Lower leg skin (tissue), 3 donors: ENCODE data around the gene MPP3.

Experiments used
- POLR2A ChIP-seq, 2 donors: fragments of 450-650 bp; IDR thresholded peaks; one replicate each; pipeline ENCODE4 v1.6.1; 2016 to 2017; ENCODE audit warnings: antibody characterized with exemption in 2 of 2, mild to moderate bottlenecking in 1 of 2, moderate library complexity in 1 of 2
- TF ChIP-seq, protein P1 (sequence below), 3 donors: fragments of 450-650 bp; IDR thresholded peaks; one replicate each; pipeline ENCODE4 v1.5.1; 2016; ENCODE audit warnings: antibody characterized with exemption in 3 of 3, mild to moderate bottlenecking in 3 of 3, moderate library complexity in 2 of 3

DNA sequence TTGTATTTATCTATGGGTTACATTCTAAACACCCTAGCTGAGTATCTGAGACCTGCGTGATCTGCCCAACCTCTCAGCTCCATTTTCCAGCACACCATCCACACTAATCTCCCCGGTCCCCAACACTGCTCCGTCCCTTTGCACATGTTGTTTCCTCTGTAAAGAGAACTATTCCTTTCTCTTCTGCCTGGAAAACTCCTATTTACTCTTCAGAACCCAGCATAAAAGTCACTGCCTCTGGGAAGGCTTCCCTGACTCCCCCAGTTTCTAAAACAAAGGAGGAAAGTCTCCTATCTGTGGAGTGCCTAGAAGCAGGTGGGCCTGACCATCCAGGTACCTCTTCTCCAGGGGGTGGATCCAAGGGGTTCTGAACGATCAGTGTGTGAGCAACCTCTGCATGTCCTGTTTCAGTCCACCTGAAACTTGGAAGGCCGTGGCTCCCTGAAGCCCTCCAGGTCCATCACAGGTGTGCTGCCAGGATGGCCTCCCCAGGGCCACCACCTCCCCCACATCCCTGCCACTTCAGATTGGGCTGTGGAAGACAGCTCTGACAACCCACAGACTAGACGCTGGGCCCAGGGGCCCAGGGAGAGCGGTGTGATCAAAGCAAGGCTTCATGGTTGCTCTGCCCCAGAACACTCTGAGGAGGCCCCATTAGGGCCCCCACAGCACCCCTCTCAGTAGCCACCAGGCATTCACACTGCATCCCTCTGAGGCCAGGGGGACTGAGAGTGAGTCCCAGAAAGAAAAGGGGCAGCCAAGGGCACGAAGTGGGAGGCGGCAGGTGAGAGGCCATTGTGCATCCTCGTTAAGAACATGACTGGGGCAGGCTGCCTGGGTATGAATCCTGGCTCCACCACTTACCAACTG, 20.3 kb downstream of the MPP3 start:
- TF ChIP-seq, protein P1, sequence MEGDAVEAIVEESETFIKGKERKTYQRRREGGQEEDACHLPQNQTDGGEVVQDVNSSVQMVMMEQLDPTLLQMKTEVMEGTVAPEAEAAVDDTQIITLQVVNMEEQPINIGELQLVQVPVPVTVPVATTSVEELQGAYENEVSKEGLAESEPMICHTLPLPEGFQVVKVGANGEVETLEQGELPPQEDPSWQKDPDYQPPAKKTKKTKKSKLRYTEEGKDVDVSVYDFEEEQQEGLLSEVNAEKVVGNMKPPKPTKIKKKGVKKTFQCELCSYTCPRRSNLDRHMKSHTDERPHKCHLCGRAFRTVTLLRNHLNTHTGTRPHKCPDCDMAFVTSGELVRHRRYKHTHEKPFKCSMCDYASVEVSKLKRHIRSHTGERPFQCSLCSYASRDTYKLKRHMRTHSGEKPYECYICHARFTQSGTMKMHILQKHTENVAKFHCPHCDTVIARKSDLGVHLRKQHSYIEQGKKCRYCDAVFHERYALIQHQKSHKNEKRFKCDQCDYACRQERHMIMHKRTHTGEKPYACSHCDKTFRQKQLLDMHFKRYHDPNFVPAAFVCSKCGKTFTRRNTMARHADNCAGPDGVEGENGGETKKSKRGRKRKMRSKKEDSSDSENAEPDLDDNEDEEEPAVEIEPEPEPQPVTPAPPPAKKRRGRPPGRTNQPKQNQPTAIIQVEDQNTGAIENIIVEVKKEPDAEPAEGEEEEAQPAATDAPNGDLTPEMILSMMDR (IDR thresholded peaks at IDR 0.05): no peak
- no peak for TF ChIP-seq POLR2A (IDR thresholded peaks at IDR 0.05)
